GM12873 (cell line): ENCODE data around the gene CCNY.

Experiments used
- CTCF ChIP-seq: IDR thresholded peaks from 2 replicates; pipeline ENCODE4 v1.5.1; 2012; ENCODE audit warnings: low read depth, mild to moderate bottlenecking, moderate library complexity, low read length, control low read depth; ENCODE audit not compliant: insufficient read depth; ENCODE audit errors: missing control alignments

CCNY gene

GRCh38 chr10:35565602-35566081 is 229.3 kb downstream of the CCNY start:
- TF ChIP-seq CTCF = no peak

- no peak for TF ChIP-seq CTCF
Observed at GRCh38 chr10:35567951-35568350, 231.6 kb downstream of the CCNY start.

- no peak for TF ChIP-seq CTCF
Observed at GRCh38 chr10:35568483-35569015, 232.2 kb downstream of the CCNY start.

GRCh38 chr10:35569111-35569707 is 232.9 kb downstream of the CCNY start:
- no peak for TF ChIP-seq CTCF

- TF ChIP-seq CTCF = no peak
Observed at GRCh38 chr10:35569836-35570235, 233.5 kb downstream of the CCNY start.

- no peak for TF ChIP-seq CTCF
Observed at GRCh38 chr10:35570397-35570796, 234.1 kb downstream of the CCNY start.

- TF ChIP-seq CTCF = no peak
Observed at GRCh38 chr10:35572583-35572982, 236.3 kb downstream of the CCNY start.
